HG03469 (cell line): ENCODE data around the gene KIAA0319L.

ENCODE experiments used
- ATAC-seq: cut with Tn5 transposase; IDR thresholded peaks from one replicate; pipeline ENCODE4 v1.9.1; 2021; ENCODE audit warnings: mild to moderate bottlenecking, moderate library complexity, moderate number of reproducible peaks; ENCODE audit not compliant: unreplicated experiment

KIAA0319L gene

GRCh38 chr1:35398739-35399138 lies 158.5 kb downstream of the KIAA0319L start:
- ATAC-seq: no peak

DNA sequence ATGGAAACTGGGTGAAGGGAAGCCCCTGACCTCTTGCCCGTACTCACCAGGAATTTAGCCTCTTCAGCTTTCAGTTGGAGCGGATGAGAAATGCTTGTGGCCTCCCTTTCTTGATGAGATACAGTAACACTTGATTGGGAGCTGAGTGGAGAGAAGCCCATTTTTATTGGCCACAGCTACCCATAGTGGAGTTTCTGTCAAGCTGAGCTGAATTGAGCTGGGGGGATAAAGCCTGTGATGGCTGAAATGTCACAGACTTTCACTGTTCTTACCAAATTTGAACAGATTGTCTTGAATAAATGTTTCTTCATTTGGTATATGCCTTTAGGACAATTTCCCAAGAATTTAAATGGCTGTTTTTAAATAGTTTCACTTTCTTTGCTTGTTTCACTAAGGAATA lies 162.8 kb downstream of the KIAA0319L start:
- ATAC-seq: no peak

GRCh38 chr1:35390600-35391494 lies 166.4 kb downstream of the KIAA0319L start:
- ATAC-seq: no peak

- no peak for ATAC-seq
These were observed 170.2 kb downstream of the KIAA0319L start for GRCh38 chr1:35386959-35387358.

DNA sequence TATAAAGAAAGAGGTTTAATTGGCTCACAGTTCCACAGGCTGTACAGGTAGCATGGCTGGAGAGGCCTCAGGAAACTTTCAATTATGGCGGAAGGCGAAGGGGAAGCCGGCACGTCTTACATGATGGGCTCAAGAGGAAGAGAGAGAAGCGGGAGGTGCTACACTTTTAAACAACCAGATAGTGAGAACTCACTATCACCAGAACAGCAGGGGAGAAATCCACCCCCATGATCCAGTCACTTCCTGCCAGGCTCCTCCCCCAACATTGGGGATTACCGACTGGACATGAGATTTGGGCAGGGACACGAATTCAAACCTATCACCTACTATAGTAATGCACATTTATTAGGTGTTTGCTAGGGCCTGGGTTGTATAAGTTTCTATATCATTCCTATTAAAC lies 170.9 kb downstream of the KIAA0319L start:
- ATAC-seq: no peak
